ENCODE data around the gene TRIM68.
A peak's percentile ranks its signal among the peaks of the same experiment; 100 is the strongest.

TRIM68 gene

DNA sequence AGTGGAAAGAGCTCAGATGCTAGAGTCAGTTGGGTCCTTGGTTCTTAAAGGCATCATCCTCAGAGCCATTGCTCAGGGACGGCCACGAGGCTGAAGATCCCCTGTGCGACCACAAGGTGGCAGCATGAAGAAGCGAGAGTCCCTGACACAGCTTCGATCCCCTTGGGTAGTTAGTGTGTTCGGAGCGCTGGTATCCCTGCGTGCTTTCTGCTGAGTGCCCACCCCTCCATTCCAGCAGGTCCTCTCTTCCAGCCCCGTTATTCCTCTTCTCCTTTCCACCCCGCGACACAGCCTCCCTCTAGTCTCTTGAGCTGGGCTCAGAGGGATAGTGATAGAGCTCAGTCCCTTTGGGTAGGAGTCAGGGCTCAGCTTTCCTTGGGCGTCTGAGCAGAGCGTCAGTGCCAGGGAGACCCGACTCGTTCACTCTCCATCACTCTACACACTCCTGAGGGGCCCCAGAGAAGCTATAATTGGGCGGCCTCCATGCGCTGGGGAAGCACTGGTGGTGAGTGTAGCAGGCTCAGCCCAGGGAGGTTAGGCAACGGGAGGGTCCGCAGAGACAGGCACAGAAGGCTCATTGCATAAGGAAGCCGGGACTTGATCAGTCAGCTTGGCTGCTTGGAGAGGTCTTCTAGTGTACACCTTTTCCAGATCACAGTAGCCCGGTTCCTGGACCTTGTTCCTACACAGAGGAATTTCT lies 29.1 kb upstream of the TRIM68 start, which contains the start of gene OR51D1:
Gene OR51D1 (plus strand): TSS at position 516 of the 700 bp plus-strand sequence. CDS start 2,314 bp downstream, outside the sequence.
- H3K36me3 ChIP-seq (ENCODE audit: control insufficient read depth, insufficient read depth, low read length): no peaks in the 10 kb centered on the region
- no peak within 1 kb of the TSS for H3K9ac ChIP-seq (ENCODE audit: low read depth, low read length)
- H3K27ac ChIP-seq (ENCODE audit: low read depth, low read length): no peak within 1 kb of the TSS
- peaks cover 9% of the 10 kb centered on the region for H3K27me3 ChIP-seq (ENCODE audit: control insufficient read depth, insufficient read depth, low read length)
- H3K4me3 ChIP-seq (ENCODE audit: low read depth, low read length): peak within 1 kb of the TSS; percentile 43
- H3K9me3 ChIP-seq (ENCODE audit: control insufficient read depth, insufficient read depth, low read length): no peaks in the 10 kb centered on the region
- H3K4me1 ChIP-seq (ENCODE audit: control insufficient read depth, insufficient read depth, low read length): no peaks in the 10 kb centered on the region

DNA sequence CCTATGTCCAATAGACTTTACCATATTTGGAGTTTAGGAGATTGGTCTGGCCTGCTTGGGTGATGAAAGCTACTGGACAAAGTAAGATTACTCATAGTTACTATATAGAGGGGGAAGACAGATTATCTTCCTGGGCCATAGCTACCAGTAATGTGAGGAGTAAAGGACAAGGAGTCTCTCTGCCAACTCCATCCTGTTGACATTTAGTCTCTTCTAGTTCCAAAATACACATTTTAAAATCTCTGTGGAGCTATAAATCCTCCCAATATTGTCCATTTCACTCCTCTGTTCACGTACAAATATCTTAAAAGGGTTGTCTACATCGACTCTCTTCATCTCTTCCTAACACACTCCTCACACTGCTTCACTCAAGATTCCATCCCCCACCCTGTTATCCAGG lies 28.1 kb upstream of the TRIM68 start:
- Histone ChIP-seq H3K36me3 (ENCODE audit: control insufficient read depth, insufficient read depth, low read length) (no peaks in the 10 kb centered on the region), H3K27ac (ENCODE audit: low read depth, low read length) (no peak overlapping the region), H3K9ac (ENCODE audit: low read depth, low read length) (no peak overlapping the region), H3K9me3 (ENCODE audit: control insufficient read depth, insufficient read depth, low read length) (no peaks in the 10 kb centered on the region), H3K4me1 (ENCODE audit: control insufficient read depth, insufficient read depth, low read length) (no peaks in the 10 kb centered on the region), H3K27me3 (ENCODE audit: control insufficient read depth, insufficient read depth, low read length) (peaks cover 9% of the 10 kb centered on the region), H3K4me3 (ENCODE audit: low read depth, low read length) (no peak overlapping the region)

DNA sequence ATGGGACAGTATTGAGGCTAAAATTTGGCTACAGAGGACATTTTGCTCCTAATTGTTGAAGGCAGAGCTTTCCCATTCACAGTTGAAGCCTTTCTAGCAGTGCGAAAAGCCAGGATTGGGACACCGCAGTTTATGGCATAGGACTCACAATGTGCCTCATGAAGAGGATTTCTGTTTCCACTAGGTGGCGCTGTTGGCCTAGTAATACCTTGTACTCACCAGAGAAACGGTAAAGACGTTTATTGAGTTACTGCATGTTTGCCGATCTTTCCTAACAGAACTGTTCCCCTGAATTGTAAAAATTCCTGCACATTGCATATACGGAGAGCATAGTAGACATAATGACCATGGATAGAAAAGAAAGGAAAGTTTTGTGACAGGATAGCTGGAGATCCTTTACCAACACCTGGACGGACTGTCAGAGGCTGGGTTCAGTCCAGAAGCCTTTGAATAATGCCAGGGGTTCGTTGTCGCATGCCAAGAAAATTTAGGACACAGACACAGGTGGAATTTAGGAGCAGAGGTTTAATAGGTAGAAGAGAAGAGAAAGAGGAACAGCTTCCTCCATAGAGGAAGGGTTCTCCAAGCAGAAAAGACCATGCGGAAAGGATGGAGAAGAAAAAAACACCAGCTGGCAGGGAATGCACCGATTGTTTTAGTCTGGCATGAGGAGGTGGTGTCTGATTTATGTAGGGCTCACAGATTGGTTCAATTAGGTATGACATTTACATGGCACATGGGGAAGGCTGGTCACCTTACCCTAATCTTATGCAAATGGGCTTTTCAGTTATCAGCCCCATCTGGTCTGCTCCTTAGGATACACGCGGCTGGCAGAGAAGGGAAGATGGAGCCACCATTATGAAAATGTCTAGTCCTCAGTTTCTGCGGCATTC lies 18.4 kb upstream of the TRIM68 start:
- H3K27ac ChIP-seq (ENCODE audit: low read depth, low read length): no peak overlapping the region
- H3K9me3 ChIP-seq (ENCODE audit: control insufficient read depth, insufficient read depth, low read length): no peaks in the 10 kb centered on the region
- no peak overlapping the region for H3K4me3 ChIP-seq (ENCODE audit: low read depth, low read length)
- H3K27me3 ChIP-seq (ENCODE audit: control insufficient read depth, insufficient read depth, low read length): no peaks in the 10 kb centered on the region
- H3K9ac ChIP-seq (ENCODE audit: low read depth, low read length): no peak overlapping the region
- H3K4me1 ChIP-seq (ENCODE audit: control insufficient read depth, insufficient read depth, low read length): peaks cover 17% of the 10 kb centered on the region
- no peaks in the 10 kb centered on the region for H3K36me3 ChIP-seq (ENCODE audit: control insufficient read depth, insufficient read depth, low read length)

DNA sequence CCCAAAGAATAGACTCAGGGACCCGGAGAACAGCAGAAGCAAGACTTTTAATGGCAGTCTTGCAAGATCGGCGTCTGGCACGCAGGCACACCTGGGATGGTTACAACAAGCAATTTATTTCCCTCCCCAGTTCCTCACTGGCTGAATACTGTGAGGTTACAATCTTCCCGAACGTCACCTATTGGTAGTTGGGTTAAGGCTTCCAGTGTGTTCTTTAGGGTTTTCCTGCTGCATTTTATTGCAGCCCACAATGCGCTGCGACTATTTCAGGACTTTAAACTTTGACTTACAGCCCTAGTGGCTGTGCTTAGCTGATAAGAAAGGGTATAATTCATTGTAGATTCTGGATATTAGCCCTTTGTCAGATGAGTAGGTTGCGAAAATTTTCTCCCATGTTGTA lies 11.5 kb upstream of the TRIM68 start:
- Histone ChIP-seq H3K36me3 (ENCODE audit: control insufficient read depth, insufficient read depth, low read length) (no peaks in the 10 kb centered on the region), H3K9me3 (ENCODE audit: control insufficient read depth, insufficient read depth, low read length) (no peaks in the 10 kb centered on the region), H3K27ac (ENCODE audit: low read depth, low read length) (no peak overlapping the region), H3K4me3 (ENCODE audit: low read depth, low read length) (no peak overlapping the region), H3K27me3 (ENCODE audit: control insufficient read depth, insufficient read depth, low read length) (no peaks in the 10 kb centered on the region), H3K4me1 (ENCODE audit: control insufficient read depth, insufficient read depth, low read length) (no peaks in the 10 kb centered on the region), H3K9ac (ENCODE audit: low read depth, low read length) (no peak overlapping the region)

DNA sequence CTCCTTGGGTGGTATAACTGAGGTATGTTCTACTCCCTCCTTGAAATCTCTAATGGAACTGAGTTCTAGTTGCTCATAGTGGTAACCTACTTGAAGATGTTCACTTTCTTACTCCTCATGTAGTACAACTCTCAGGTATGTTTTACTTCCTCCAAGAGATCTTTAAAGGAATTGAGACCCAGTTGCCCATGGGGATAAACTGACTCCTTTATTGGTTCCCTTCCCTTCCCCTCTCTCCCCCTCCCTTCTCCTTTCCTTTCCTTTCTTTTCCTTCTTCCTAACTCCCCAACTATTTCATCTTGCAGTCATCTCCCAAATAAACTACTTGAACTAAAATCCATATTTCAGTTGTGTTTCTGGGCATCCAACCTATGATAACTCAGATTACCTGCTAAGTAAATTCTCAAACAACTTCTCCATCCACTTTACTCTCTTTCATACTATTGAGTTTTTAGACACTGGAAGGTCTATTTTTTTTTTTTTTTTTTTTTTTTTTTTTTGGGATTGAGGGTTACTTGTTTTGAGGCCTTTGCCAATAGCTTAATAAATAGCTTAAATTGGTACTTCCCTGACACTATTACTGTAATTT lies 7.9 kb upstream of the TRIM68 start:
- Histone ChIP-seq H3K4me1 (ENCODE audit: control insufficient read depth, insufficient read depth, low read length) (no peaks in the 10 kb centered on the region), H3K27ac (ENCODE audit: low read depth, low read length) (no peak overlapping the region), H3K36me3 (ENCODE audit: control insufficient read depth, insufficient read depth, low read length) (no peaks in the 10 kb centered on the region), H3K27me3 (ENCODE audit: control insufficient read depth, insufficient read depth, low read length) (no peaks in the 10 kb centered on the region), H3K9me3 (ENCODE audit: control insufficient read depth, insufficient read depth, low read length) (no peaks in the 10 kb centered on the region), H3K9ac (ENCODE audit: low read depth, low read length) (no peak overlapping the region), H3K4me3 (ENCODE audit: low read depth, low read length) (no peak overlapping the region)

DNA sequence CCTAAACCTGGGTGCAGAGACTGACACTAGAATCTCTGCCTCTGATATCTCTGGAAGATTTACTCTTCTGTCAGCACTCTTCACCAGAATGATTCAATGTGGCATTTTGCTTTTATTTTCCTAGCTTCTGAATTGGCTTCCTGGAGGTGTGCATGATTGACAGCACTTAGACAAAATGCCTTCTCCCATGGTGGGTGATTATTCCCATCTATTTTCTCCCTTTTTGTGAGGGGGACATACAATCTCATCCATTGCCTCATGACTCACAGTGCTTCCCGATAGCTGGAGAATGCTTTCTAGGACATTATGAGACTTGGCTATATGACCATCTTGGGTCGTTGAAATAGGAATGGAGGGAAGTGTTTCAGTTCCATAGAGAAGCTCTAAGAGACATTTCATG lies 4.0 kb upstream of the TRIM68 start:
- Histone ChIP-seq H3K27ac (ENCODE audit: low read depth, low read length) (no peak overlapping the region), H3K27me3 (ENCODE audit: control insufficient read depth, insufficient read depth, low read length) (no peaks in the 10 kb centered on the region), H3K9me3 (ENCODE audit: control insufficient read depth, insufficient read depth, low read length) (0 out of 2 replicates have a peak, but pooled peaks cover 4% of the 10 kb centered on the region), H3K4me3 (ENCODE audit: low read depth, low read length) (no peak overlapping the region), H3K36me3 (ENCODE audit: control insufficient read depth, insufficient read depth, low read length) (no peaks in the 10 kb centered on the region), H3K9ac (ENCODE audit: low read depth, low read length) (no peak overlapping the region), H3K4me1 (ENCODE audit: control insufficient read depth, insufficient read depth, low read length) (peaks cover 4% of the 10 kb centered on the region; the same call in 1 of the 2 replicates)

DNA sequence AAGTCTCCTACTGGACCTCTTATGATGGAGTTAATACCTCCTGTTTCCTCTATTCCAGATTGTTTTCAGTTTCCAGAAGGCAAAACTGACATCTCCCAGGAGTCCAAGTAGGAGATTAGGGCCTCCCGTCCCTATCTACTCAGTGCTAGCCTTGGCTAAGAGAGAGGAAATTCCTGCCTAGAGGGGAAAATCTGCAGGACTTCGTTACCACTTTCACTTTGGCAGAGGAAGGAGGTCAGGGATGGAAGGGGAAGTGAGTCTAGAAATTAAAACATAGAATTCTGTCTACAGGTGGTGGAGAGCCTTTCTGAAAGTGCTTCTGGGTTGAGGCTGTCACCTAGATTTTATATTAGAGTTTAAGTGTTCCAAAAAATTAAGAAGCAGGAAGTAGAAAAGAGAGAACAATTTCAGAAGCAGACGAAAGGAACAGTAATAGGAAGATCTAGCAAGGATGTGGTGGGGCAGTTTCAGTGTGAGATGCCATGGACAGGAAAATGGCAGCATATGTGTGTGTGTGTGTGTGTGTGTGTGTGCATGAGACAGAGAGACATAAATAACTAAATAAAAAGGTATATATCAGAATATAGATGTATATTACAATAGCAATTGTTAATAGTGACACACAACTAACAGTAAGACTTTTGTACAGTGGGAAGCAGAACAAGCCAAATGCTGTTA lies 2.4 kb upstream of the TRIM68 start:
- Histone ChIP-seq H3K4me3 (ENCODE audit: low read depth, low read length) (no peak overlapping the region), H3K9me3 (ENCODE audit: control insufficient read depth, insufficient read depth, low read length) (0 out of 2 replicates have a peak, but pooled peaks cover 4% of the 10 kb centered on the region), H3K27ac (ENCODE audit: low read depth, low read length) (no peak overlapping the region), H3K27me3 (ENCODE audit: control insufficient read depth, insufficient read depth, low read length) (no peaks in the 10 kb centered on the region), H3K4me1 (ENCODE audit: control insufficient read depth, insufficient read depth, low read length) (peaks cover 4% of the 10 kb centered on the region; the same call in 1 of the 2 replicates), H3K9ac (ENCODE audit: low read depth, low read length) (no peak overlapping the region), H3K36me3 (ENCODE audit: control insufficient read depth, insufficient read depth, low read length) (no peaks in the 10 kb centered on the region)

DNA sequence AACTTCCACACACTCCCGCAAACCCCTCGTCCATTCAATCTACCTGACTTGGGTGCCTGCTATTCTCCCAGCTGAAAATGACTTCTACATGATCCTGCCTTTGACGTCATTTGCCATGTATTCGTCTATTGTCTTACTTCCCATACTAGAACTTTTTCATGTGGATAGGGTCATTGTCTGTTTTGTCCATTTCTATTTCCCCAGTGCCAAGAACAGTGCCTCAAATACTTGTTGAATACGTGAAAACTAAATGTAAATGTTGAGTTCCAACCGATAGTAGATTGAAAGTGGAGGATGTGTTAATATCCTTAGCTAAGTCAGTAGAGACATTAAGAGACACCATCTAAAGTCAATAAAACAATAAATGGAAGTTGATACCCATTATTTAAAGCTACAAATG lies 935 bp downstream of the TRIM68 start:
- Histone ChIP-seq H3K36me3 (ENCODE audit: control insufficient read depth, insufficient read depth, low read length) (no peaks in the 10 kb centered on the region; the same call in 1 of the 2 replicates), H3K4me3 (ENCODE audit: low read depth, low read length) (peak overlapping the region; percentile 78), H3K4me1 (ENCODE audit: control insufficient read depth, insufficient read depth, low read length) (peaks cover 4% of the 10 kb centered on the region; the same call in 1 of the 2 replicates)

DNA sequence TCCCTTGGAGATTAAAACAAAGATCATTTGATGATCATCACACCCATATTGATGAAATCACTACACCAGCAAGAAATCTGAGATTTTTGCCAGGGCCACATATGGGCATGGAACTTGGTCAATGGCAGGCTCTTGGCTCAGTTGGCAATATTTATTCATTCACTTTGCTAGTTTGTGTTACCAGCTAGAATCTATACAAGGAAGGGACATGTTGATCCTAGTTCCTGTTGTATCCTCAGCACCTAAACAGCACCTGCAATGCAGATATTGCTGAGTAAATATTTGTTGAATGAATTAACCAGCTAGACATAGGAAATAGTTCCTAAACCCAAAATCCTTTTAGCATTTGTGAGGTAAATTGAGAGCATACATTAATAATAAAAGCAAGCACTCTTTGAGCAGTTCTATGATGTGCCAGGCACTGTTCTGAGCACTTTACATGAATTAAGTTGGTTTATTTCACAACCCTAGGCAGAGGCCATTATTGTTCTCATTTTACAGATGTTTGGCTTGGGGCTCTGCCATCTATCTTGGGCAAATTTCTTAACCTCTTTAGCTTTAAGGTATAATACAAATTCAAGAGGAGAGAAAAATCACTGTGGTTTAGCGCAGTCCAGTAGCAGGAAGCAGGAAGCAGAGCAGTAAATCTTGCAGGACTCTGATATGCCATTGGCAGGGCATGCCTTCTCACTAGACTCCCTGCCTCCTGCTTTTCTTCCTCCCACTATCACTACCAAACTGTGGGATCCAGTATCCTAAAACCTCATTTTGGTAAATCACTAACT lies 1.6 kb downstream of the TRIM68 start:
- Histone ChIP-seq H3K9ac (ENCODE audit: low read depth, low read length) (no peak overlapping the region), H3K27me3 (ENCODE audit: control insufficient read depth, insufficient read depth, low read length) (no peaks in the 10 kb centered on the region), H3K4me3 (ENCODE audit: low read depth, low read length) (no peak overlapping the region), H3K9me3 (ENCODE audit: control insufficient read depth, insufficient read depth, low read length) (0 out of 2 replicates have a peak, but pooled peaks cover 4% of the 10 kb centered on the region), H3K4me1 (ENCODE audit: control insufficient read depth, insufficient read depth, low read length) (peaks cover 4% of the 10 kb centered on the region; the same call in 1 of the 2 replicates), H3K36me3 (ENCODE audit: control insufficient read depth, insufficient read depth, low read length) (peaks cover 7% of the 10 kb centered on the region; the same call in 1 of the 2 replicates), H3K27ac (ENCODE audit: low read depth, low read length) (no peak overlapping the region)

More for the DNA sequence above, 935 bp downstream of the TRIM68 start:
- 0 out of 2 replicates have a peak, but pooled peaks cover 4% of the 10 kb centered on the region for H3K9me3 ChIP-seq (ENCODE audit: control insufficient read depth, insufficient read depth, low read length)
- 0 out of 2 replicates have a peak overlapping the region, but pooled peaks have one; percentile 27 for H3K9ac ChIP-seq (ENCODE audit: low read depth, low read length)
- H3K27ac ChIP-seq (ENCODE audit: low read depth, low read length): no peak overlapping the region
- no peaks in the 10 kb centered on the region for H3K27me3 ChIP-seq (ENCODE audit: control insufficient read depth, insufficient read depth, low read length)

DNA sequence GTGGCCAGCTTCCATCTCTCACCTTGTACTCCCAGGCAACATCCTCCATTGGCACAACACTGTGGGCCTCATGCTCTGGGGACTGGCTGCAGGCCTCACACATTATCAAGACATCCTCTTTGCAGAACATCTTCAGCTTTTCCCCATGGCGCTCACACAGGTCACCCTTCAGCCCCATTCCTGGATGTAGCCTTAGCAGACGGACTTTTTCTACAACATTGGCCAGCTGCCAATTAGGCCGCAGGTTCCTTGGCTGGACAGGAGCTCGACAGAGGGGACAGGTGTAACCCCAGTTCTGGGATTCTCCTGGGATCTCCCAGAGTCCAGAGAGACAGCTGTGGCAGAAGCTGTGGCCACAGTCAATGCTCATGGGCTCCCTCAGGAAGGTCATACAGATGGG lies 3.0 kb downstream of the TRIM68 start:
- H3K9ac ChIP-seq (ENCODE audit: low read depth, low read length): no peak overlapping the region
- 0 out of 2 replicates have a peak, but pooled peaks cover 4% of the 10 kb centered on the region for H3K9me3 ChIP-seq (ENCODE audit: control insufficient read depth, insufficient read depth, low read length)
- H3K27me3 ChIP-seq (ENCODE audit: control insufficient read depth, insufficient read depth, low read length): no peaks in the 10 kb centered on the region
- no peak overlapping the region for H3K27ac ChIP-seq (ENCODE audit: low read depth, low read length)
- peaks cover 4% of the 10 kb centered on the region; the same call in 1 of the 2 replicates for H3K4me1 ChIP-seq (ENCODE audit: control insufficient read depth, insufficient read depth, low read length)
- H3K36me3 ChIP-seq (ENCODE audit: control insufficient read depth, insufficient read depth, low read length): peaks cover 19% of the 10 kb centered on the region
- no peak overlapping the region for H3K4me3 ChIP-seq (ENCODE audit: low read depth, low read length)

Data from HUES48 (cell line).